GM12878 (cell line): ENCODE results near the gene SETBP1. TPM values are rescaled to one million over a fixed set of nuclear protein-coding genes. Genes with fewer than 3 reads are reported as not detected.

ENCODE experiments used
- ATAC-seq: fragments of 200-7000 bp; cut with Tn5 transposase; 3 replicates; pipeline ENCODE4 v1.9.1; 2020; ENCODE audit warnings: mild to moderate bottlenecking, moderate library complexity
- BruUV-seq: library from RNA; stranded (reverse); fragments of 400-500 nt; replicated peaks from 2 replicates; lab custom pipeline; 2021; lab: Mats Ljungman, UMichigan
- CTCF ChIA-PET: fragments of 300-600 bp; sonication (Branson Sonifier 250); formaldehyde crosslinking; extraction: SDS; loops from one replicate; lab custom pipeline; 2021; ENCODE audit warnings: inconsistent platforms; lab: Yijun Ruan, JAX
- POLR2A ChIA-PET: fragments of 350-600 bp; formaldehyde crosslinking; extraction: SDS; loops from one replicate; lab custom pipeline; 2021; ENCODE audit warnings: inconsistent platforms; lab: Charles Lee
- RAD21 ChIA-PET: fragments of 300-600 bp; sonication (Branson Sonifier 250); formaldehyde crosslinking; loops from one replicate; lab custom pipeline; 2023; ENCODE audit warnings: antibody characterized with exemption; ENCODE audit not compliant: unreplicated experiment; lab: Charles Lee
- SMC1A ChIA-PET: fragments of 300-600 bp; sonication (Branson Sonifier 250); formaldehyde crosslinking; loops from one replicate; lab custom pipeline; 2023; ENCODE audit not compliant: unreplicated experiment, uncharacterized antibody; lab: Charles Lee
- DNase-seq: peaks from one replicate; pipeline ENCODE4 v3.0.0-alpha.2; 2011; ENCODE audit warnings: low read depth, low spot score
- FAIRE-seq: peaks from 3 replicates; lab custom pipeline; 2011; peaks lifted over from hg19 to GRCh38; lab: Jason Lieb, UNC
- H2AFZ ChIP-seq: 2 replicates; pipeline ENCODE4 v1.6.0; 2011; ENCODE audit warnings: low read depth, low read length, control low read depth; ENCODE audit not compliant: control insufficient read depth
- H3K27ac ChIP-seq: 2 replicates; pipeline ENCODE4 v1.5.1; 2011; ENCODE audit warnings: control low read depth; ENCODE audit not compliant: control insufficient read depth, insufficient read depth
- H3K27me3 ChIP-seq, 2 experiments: replicated peaks in 1 of 2; 2 replicates each; pipeline versions ENCODE4 v1.6.0 to v1.6.1; 2011; ENCODE audit warnings: low read length in 1 of 2; ENCODE audit not compliant: control insufficient read depth in 2 of 2, insufficient read depth in 2 of 2
- H3K36me3 ChIP-seq, 2 experiments: 2 replicates each; pipeline ENCODE4 v1.5.1; 2011; ENCODE audit warnings: low read length in 1 of 2; ENCODE audit not compliant: control insufficient read depth in 2 of 2, insufficient read depth in 2 of 2
- H3K4me1 ChIP-seq: 2 replicates; pipeline ENCODE4 v1.6.1; 2011; ENCODE audit warnings: mild to moderate bottlenecking, low read length, moderate library complexity, mixed read lengths; ENCODE audit not compliant: control insufficient read depth, insufficient read depth
- H3K4me2 ChIP-seq: 2 replicates; pipeline ENCODE4 v1.6.0; 2011; ENCODE audit warnings: control low read depth; ENCODE audit not compliant: control insufficient read depth, insufficient read depth
- H3K4me3 ChIP-seq: fragments of 200-600 bp; sonication (generic); 2 replicates; pipeline ENCODE4 v1.5.1; 2016
- H3K79me2 ChIP-seq: 2 replicates; pipeline ENCODE4 v1.6.0; 2011; ENCODE audit warnings: low read length; ENCODE audit not compliant: control insufficient read depth, insufficient read depth
- H3K9ac ChIP-seq: 2 replicates; pipeline ENCODE4 v1.8.0; 2011; ENCODE audit warnings: low read length, control low read depth, mixed read lengths; ENCODE audit not compliant: control insufficient read depth, insufficient read depth
- H3K9me3 ChIP-seq: replicated peaks from 3 replicates; pipeline ENCODE4 v1.5.1; 2011; ENCODE audit warnings: mild to moderate bottlenecking, low read length; ENCODE audit not compliant: control insufficient read depth, insufficient read depth
- H4K20me1 ChIP-seq: 2 replicates; pipeline ENCODE4 v1.6.0; 2011; ENCODE audit not compliant: control insufficient read depth, insufficient read depth
- ASH2L ChIP-seq: fragments of 300-600, 200-600 bp; sonication (generic); IDR thresholded peaks from 2 replicates; pipeline ENCODE4 v1.6.1; 2017; ENCODE audit warnings: low read depth, mild to moderate bottlenecking, borderline replicate concordance
- HCFC1 ChIP-seq: fragments of 150-350 bp; IDR thresholded peaks from 2 replicates; pipeline ENCODE4 v1.6.1; 2014; ENCODE audit warnings: low read length
- MTA2 ChIP-seq: fragments of 450-650 bp; IDR thresholded peaks from 2 replicates; pipeline ENCODE4 v1.6.1; 2016; ENCODE audit warnings: low read depth, mild to moderate bottlenecking, moderate library complexity
- RCOR1 ChIP-seq: conservative IDR thresholded peaks from 2 replicates; pipeline ENCODE4 v1.6.1; 2012; ENCODE audit warnings: low read depth, low read length, improper control_type of control experiment
- SKIL ChIP-seq: fragments of 450-650 bp; IDR thresholded peaks from 2 replicates; pipeline ENCODE4 v1.6.1; 2017; ENCODE audit warnings: mild to moderate bottlenecking, low read depth, inconsistent platforms; ENCODE audit not compliant: poor library complexity, severe bottlenecking
- WGBS: methylation state at CpG from one replicate; pipeline ENCODE4 v1.1.6; 2016; ENCODE audit warnings: low lambda C conversion rate; ENCODE audit not compliant: insufficient replicate concordance, insufficient coverage; ENCODE audit errors: missing lambda C conversion rate; 5-methylcytosine and 5-hydroxymethylcytosine counted together
- in situ Hi-C: fragments of 300-500 bp; cut with MboI; formaldehyde crosslinking; loops from 9 replicates; pipeline ENCODE4 v1.14.3; 2018; ENCODE audit warnings: mixed read lengths
- intact Hi-C: fragments of 100-400 bp; cut with micrococcal nuclease; formaldehyde crosslinking; loops from one replicate; pipeline ENCODE4 v1.14.2; 2022; ENCODE audit not compliant: unreplicated experiment
- polyA plus RNA-seq, 11 experiments: library from polyadenylated mRNA; depleted of rRNA in 4 of 11; unstranded in 6 of 11; stranded (reverse) in 5 of 11; fragments of >200 nt; fragmentation: Nextera tagmentation in 4 of 11; fragmentation: Illumina TruSeq in 1 of 11; extraction: Ambion mirVana in 4 of 11; extraction: Trizol in 1 of 11; gene quantifications; 1 replicate in 1 of 11; 2 replicates in 10 of 11; pipeline versions ENCODE4 v1.2.1 to v1.2.3, GENCODE V29; 2011 to 2016; ENCODE audit warnings: inconsistent platforms in 2 of 11, missing spikeins in 2 of 11, low read depth in 1 of 11
- total RNA-seq, 4 experiments: library from RNA; depleted of rRNA in 3 of 4; stranded (reverse); fragments of >200 nt in 3 of 4; fragmentation: Illumina TruSeq in 1 of 4; extraction: Trizol in 1 of 4; gene quantifications; 2 replicates each; pipeline versions ENCODE4 v1.2.1 to v1.2.3, GENCODE V29; 2013 to 2021

Gene SETBP1
- total and polyA plus RNA-seq, 10 of the 15 experiments (the other 5 are each of a cell fraction or from before 2014, with no cell fraction given), result 0.99 to 29.7 (median 8.3) TPM

DNA sequence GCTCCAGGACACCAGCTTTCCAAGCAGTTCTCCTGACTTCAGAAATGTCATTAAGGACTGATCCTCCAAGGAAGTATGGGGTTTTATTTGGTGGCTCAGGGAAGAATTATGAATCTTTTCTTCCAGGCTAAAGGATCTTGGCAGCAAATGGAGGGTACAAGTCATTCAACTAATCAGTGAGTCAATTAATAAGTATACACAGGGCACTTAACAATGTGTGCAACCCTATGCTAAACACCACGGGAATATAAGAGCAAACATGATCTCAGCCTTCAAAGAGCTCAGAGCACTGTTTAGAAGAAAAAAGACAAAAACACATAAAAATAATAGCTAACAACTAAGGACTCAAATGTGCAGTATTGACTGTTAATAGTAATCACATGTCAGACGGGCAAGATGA, 234.5 kb downstream of the SETBP1 start:
- RAD21 ChIA-PET, result interaction anchor here (0.8 kb wide), 1 partner anchor 9 kb away, joined by 3 read pairs; no protein-coding TSS in a partner anchor

More for the DNA sequence above, 234.5 kb downstream of the SETBP1 start:
- Histone ChIP-seq H3K27me3 (no peaks in the 10 kb centered on the region), H3K9ac (no peak overlapping the region), H3K4me2 (no peak overlapping the region), H3K4me3 (no peak overlapping the region), H3K79me2 (no peaks in the 10 kb centered on the region; the same call in none of the 2 replicates), H3K36me3 (no peaks in the 10 kb centered on the region), H3K27ac (no peak overlapping the region), H2AFZ (no peak overlapping the region), H4K20me1 (no peaks in the 10 kb centered on the region), H3K4me1 (peaks cover 32% of the 10 kb centered on the region), H3K9me3 (no peaks in the 10 kb centered on the region)
- TF ChIP-seq RCOR1, result no peak
- no peak for TF ChIP-seq HCFC1
- TF ChIP-seq SKIL, result no peak
- no peak for TF ChIP-seq ASH2L
- TF ChIP-seq MTA2, result no peak
- intact Hi-C loops (no loop called here), in situ Hi-C loops (no loop called here)
- CTCF ChIA-PET, result interaction anchor here (0.6 to 1.0 kb wide), 2 partner anchors 41 to 54 kb away, joined by 3 read pairs; no protein-coding TSS in a partner anchor
- no TSS peak for BruUV-seq
- 65% methylated on average over 2 of the region's 2 CpGs for WGBS
- SMC1A ChIA-PET, result interaction anchor here (5.7 to 9.9 kb wide), 2 partner anchors 8 to 15 kb away, joined by 32 to 57 read pairs; no protein-coding TSS in a partner anchor
- POLR2A ChIA-PET, result no interaction called here
- no peak for ATAC-seq
- DNase-seq, result no peak
- no peak for FAIRE-seq
